ENCODE results near the gene RAB40A. TPM values are rescaled to one million over a fixed set of nuclear protein-coding genes. Genes with fewer than 3 reads are reported as not detected.
"Not testable (repeated sequence)": the region's sequence is repeated elsewhere in the genome, so short reads cannot be mapped to it uniquely, and the experiment has no call there.

RAB40A gene
- total RNA-seq, 1 experiment from 2014 or later: not detected

DNA sequence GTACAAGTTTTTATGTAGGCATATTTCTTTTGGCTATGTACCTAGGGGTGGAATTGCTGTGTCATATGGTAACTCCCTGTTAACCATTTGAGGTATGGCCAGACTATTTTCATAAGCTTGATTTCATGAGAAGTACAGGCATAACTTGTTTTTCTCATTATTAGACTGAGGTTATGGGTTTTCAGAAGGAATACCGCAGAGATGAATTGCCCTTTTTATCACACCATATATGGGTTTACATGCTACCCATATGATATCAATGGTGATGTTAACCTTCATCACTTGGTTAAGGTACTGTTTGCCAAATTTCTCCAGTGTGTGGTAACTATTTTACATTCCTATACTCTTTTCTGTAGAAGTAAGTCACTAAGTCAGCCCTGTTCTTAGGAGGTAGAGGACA lies 23.5 kb downstream of the RAB40A start:
- H3K36me3 ChIP-seq (ENCODE audit: control insufficient read depth in 1 of 2, insufficient read depth in 2 of 2, low read length in 2 of 2): no peaks in the 10 kb centered on the region
- no peaks in the 10 kb centered on the region for H3K4me1 ChIP-seq (ENCODE audit: control insufficient read depth in 1 of 2, insufficient read depth in 2 of 2, low read length in 2 of 2)
- DNase-seq (ENCODE audit: low read depth, low spot score) (no peak), ATAC-seq (no peak)
- H2AFZ ChIP-seq (ENCODE audit: low read depth, low read length, poor library complexity, severe bottlenecking): no peak overlapping the region
- H3K4me2 ChIP-seq (ENCODE audit: low read length): no peak overlapping the region
- TF ChIP-seq SP1 (IDR thresholded peaks at IDR 0.05; ENCODE audit: low read depth) (no peak), ELF1 (IDR thresholded peaks at IDR 0.05; ENCODE audit: borderline replicate concordance, low read depth) (no peak), ZNF274 (IDR thresholded peaks at IDR 0.05; ENCODE audit: low read depth, low read length) (no peak), YY1 (IDR thresholded peaks at IDR 0.05; ENCODE audit: extremely low read depth, insufficient replicate concordance, low read depth, low read length) (no peak), RAD21 (IDR thresholded peaks at IDR 0.05; ENCODE audit: low read depth) (no peak), POLR2AphosphoS5 (IDR thresholded peaks at IDR 0.05; ENCODE audit: low read depth, low read length) (no peak)
- TF ChIP-seq, protein P1, sequence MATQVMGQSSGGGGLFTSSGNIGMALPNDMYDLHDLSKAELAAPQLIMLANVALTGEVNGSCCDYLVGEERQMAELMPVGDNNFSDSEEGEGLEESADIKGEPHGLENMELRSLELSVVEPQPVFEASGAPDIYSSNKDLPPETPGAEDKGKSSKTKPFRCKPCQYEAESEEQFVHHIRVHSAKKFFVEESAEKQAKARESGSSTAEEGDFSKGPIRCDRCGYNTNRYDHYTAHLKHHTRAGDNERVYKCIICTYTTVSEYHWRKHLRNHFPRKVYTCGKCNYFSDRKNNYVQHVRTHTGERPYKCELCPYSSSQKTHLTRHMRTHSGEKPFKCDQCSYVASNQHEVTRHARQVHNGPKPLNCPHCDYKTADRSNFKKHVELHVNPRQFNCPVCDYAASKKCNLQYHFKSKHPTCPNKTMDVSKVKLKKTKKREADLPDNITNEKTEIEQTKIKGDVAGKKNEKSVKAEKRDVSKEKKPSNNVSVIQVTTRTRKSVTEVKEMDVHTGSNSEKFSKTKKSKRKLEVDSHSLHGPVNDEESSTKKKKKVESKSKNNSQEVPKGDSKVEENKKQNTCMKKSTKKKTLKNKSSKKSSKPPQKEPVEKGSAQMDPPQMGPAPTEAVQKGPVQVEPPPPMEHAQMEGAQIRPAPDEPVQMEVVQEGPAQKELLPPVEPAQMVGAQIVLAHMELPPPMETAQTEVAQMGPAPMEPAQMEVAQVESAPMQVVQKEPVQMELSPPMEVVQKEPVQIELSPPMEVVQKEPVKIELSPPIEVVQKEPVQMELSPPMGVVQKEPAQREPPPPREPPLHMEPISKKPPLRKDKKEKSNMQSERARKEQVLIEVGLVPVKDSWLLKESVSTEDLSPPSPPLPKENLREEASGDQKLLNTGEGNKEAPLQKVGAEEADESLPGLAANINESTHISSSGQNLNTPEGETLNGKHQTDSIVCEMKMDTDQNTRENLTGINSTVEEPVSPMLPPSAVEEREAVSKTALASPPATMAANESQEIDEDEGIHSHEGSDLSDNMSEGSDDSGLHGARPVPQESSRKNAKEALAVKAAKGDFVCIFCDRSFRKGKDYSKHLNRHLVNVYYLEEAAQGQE (IDR thresholded peaks at IDR 0.05; ENCODE audit: low read depth): no peak
- POLR2A ChIA-PET: no interaction called here
- no peaks in the 10 kb centered on the region for H3K27me3 ChIP-seq (ENCODE audit: insufficient read depth, low read length)
- H3K9ac ChIP-seq (ENCODE audit: low read length): no peak overlapping the region
- no peak overlapping the region for H3K4me3 ChIP-seq (replicated peaks in 1 of 2; ENCODE audit: low read depth in 1 of 2, low read length in 2 of 2)
- no peaks in the 10 kb centered on the region for H4K20me1 ChIP-seq (ENCODE audit: insufficient read depth)
- RAD21 ChIA-PET (ENCODE audit: low non-redundant PET in 1 of 2, low total read pairs in 2 of 2, uncharacterized antibody in 2 of 2, unreplicated experiment in 2 of 2): no interaction called here
- no peaks in the 10 kb centered on the region for H3K9me2 ChIP-seq (ENCODE audit: insufficient read depth)
- CTCF ChIA-PET: no interaction called here
- BruUV-seq (replicated peaks): no TSS peak
- intact Hi-C loops (cut with micrococcal nuclease): no loop called here
- no peak overlapping the region for H3K27ac ChIP-seq (ENCODE audit: low read depth, low read length)
- H3K9me3 ChIP-seq (ENCODE audit: control insufficient read depth in 1 of 2, insufficient read depth in 1 of 2, low read depth in 1 of 2, low read length in 2 of 2): no peaks in the 10 kb centered on the region
- H3K79me2 ChIP-seq (ENCODE audit: insufficient read depth, low read length): no peaks in the 10 kb centered on the region

- H3K36me3 ChIP-seq (ENCODE audit: control insufficient read depth in 1 of 2, insufficient read depth in 2 of 2, low read length in 2 of 2); H3K9me3 ChIP-seq (ENCODE audit: control insufficient read depth in 1 of 2, insufficient read depth in 1 of 2, low read depth in 1 of 2, low read length in 2 of 2); H3K4me3 ChIP-seq (replicated peaks in 1 of 2; ENCODE audit: low read depth in 1 of 2, low read length in 2 of 2); H4K20me1 ChIP-seq (ENCODE audit: insufficient read depth); CTCF ChIA-PET; ATAC-seq; H2AFZ ChIP-seq (ENCODE audit: low read depth, low read length, poor library complexity, severe bottlenecking); DNase-seq (ENCODE audit: low read depth, low spot score); H3K4me1 ChIP-seq (ENCODE audit: control insufficient read depth in 1 of 2, insufficient read depth in 2 of 2, low read length in 2 of 2); H3K4me2 ChIP-seq (ENCODE audit: low read length); POLR2A ChIA-PET; H3K9me2 ChIP-seq (ENCODE audit: insufficient read depth); H3K79me2 ChIP-seq (ENCODE audit: insufficient read depth, low read length); RAD21 ChIA-PET (ENCODE audit: low non-redundant PET in 1 of 2, low total read pairs in 2 of 2, uncharacterized antibody in 2 of 2, unreplicated experiment in 2 of 2); H3K27me3 ChIP-seq (ENCODE audit: insufficient read depth, low read length); H3K27ac ChIP-seq (ENCODE audit: low read depth, low read length); BruUV-seq (replicated peaks); intact Hi-C loops (cut with micrococcal nuclease); H3K9ac ChIP-seq (ENCODE audit: low read length): not testable (repeated sequence)
These were observed 25.7 kb downstream of the RAB40A start for GRCh38 chrX:103493578-103493977.
